ENCODE data around the gene COMP. TPM values are rescaled to one million over a fixed set of nuclear protein-coding genes. Genes with fewer than 3 reads are reported as not detected.

Gene COMP
- total RNA-seq, 4 donors from 2014 or later = 1.3 to 8.0 (median 5.3) TPM; not detected in 1

DNA sequence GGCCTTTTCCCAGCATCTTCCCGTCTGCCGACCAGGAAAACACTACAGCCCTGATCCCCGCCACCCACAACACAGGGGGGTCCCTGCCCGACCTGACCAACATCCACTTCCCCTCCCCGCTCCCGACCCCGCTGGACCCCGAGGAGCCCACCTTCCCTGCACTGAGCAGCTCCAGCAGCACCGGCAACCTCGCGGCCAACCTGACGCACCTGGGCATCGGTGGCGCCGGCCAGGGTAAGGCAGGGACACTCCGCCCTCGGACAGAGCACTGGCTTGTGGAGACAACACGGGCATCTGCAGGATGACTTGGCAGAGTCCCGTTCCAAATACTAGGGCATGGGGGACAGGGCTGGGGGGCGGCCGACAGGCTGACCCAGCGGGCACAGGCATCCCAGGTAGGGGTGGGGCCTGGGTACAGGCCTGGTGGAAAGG, 31.1 kb downstream of the COMP start:
- H3K27ac ChIP-seq = no peak overlapping the region
- intact Hi-C loops (cut with DNase I) = no loop called here
- no peaks in the 10 kb centered on the region for H3K9me3 ChIP-seq
- TF ChIP-seq POLR2A (IDR thresholded peaks at IDR 0.05) = no peak
- DNase-seq = no peak
- H3K4me3 ChIP-seq = peak overlapping the region in 1 of 4 donors; percentile 21
- H3K36me3 ChIP-seq = no peaks in the 10 kb centered on the region
- H3K27me3 ChIP-seq = peaks cover 0 to 40% (median 0%) of the 10 kb centered on the region in 4 donors
- 57% methylated on average over 3 of the region's 22 CpGs; no CpG with 5 or more reads in 1 of the 2 donors for WGBS, 2 donors
- H3K4me1 ChIP-seq = peaks cover 36 to 72% (median 44%) of the 10 kb centered on the region in 3 donors

DNA sequence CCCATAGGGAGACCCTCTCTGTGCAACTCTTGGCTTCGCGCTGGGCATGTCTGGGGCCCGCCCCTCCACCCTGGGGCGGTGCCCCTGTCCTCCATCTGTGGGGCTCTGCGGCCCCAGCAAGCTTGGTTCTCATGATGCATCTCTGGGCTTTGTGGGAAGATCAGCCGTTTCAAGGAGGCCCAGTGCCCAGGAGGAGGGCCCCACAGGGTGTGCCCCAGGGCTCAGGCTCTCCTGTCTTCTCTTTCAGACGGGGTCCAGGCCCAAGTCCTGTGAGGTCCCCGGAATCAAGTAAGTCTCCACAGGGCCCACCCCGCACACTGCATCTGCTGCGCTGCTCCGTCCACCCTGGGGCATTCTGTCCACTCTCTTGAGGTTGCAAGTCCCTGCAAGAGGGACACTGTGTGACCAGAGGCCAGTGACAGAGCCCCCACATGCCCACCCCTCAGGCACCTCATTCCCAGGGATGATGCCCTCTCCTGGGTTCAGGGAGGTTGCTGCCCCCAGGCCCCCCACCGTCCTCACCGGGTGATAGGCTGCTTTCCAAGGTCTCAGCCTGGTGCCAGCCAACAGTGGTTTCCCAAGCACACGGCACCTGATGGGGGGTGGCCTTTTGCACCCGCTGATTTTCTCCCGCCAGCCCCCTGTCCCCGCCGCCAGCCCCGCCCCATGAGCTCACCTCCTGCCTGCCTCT, 31.7 kb downstream of the COMP start:
- Histone ChIP-seq H3K27me3 (peaks cover 0 to 40% (median 0%) of the 10 kb centered on the region in 4 donors), H3K4me3 (peak overlapping the region in 1 of 4 donors; percentile 21), H3K36me3 (peaks cover 0 to 4% (median 0%) of the 10 kb centered on the region in 3 donors), H3K27ac (no peak overlapping the region), H3K4me1 (peaks cover 31 to 66% (median 39%) of the 10 kb centered on the region in 3 donors), H3K9me3 (no peaks in the 10 kb centered on the region)
- intact Hi-C loops (cut with DNase I) = no loop called here
- 56 to 70% methylated on average over 2 to 13 of the region's 19 CpGs for WGBS, 2 donors
- no peak for TF ChIP-seq POLR2A (IDR thresholded peaks at IDR 0.05)
- TF ChIP-seq, protein P1, sequence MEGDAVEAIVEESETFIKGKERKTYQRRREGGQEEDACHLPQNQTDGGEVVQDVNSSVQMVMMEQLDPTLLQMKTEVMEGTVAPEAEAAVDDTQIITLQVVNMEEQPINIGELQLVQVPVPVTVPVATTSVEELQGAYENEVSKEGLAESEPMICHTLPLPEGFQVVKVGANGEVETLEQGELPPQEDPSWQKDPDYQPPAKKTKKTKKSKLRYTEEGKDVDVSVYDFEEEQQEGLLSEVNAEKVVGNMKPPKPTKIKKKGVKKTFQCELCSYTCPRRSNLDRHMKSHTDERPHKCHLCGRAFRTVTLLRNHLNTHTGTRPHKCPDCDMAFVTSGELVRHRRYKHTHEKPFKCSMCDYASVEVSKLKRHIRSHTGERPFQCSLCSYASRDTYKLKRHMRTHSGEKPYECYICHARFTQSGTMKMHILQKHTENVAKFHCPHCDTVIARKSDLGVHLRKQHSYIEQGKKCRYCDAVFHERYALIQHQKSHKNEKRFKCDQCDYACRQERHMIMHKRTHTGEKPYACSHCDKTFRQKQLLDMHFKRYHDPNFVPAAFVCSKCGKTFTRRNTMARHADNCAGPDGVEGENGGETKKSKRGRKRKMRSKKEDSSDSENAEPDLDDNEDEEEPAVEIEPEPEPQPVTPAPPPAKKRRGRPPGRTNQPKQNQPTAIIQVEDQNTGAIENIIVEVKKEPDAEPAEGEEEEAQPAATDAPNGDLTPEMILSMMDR (IDR thresholded peaks at IDR 0.05) = no peak
- no peak for DNase-seq

DNA sequence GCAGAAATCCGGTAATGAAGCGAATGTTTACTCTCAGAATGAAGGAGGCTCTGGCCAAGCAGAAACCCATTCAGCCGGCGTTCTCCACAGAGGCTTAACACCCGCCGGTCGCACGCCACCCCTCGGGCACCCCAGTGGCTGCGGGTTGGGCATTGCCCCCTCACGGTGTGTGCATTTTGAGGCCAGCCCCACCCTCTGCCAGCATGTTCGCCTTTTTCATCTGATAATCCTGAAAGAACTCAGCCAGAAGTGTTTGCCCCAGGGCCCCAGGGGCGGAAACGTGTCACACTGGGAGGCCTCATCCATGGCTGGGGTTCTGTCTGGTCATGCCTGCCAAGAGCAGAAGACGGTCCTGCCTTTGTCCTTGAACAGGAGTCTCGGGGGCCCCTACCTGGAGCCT, 34.2 kb downstream of the COMP start:
- H3K36me3 ChIP-seq = peaks cover 0 to 17% (median 0%) of the 10 kb centered on the region in 3 donors
- TF ChIP-seq, protein P1 (IDR thresholded peaks at IDR 0.05) = no peak
- no peak for TF ChIP-seq POLR2A (IDR thresholded peaks at IDR 0.05)
- peak overlapping the region in 1 of 4 donors; percentile 16 for H3K27ac ChIP-seq
- no peaks in the 10 kb centered on the region for H3K9me3 ChIP-seq
- DNase-seq = no peak
- peaks cover 0 to 40% (median 0%) of the 10 kb centered on the region in 4 donors for H3K27me3 ChIP-seq
- 48 to 51% methylated on average over 9 to 13 of the region's 16 CpGs for WGBS, 2 donors
- intact Hi-C loops (cut with DNase I) = no loop called here
- no peak overlapping the region for H3K4me3 ChIP-seq
- H3K4me1 ChIP-seq = peaks cover 6 to 41% (median 17%) of the 10 kb centered on the region in 3 donors

DNA sequence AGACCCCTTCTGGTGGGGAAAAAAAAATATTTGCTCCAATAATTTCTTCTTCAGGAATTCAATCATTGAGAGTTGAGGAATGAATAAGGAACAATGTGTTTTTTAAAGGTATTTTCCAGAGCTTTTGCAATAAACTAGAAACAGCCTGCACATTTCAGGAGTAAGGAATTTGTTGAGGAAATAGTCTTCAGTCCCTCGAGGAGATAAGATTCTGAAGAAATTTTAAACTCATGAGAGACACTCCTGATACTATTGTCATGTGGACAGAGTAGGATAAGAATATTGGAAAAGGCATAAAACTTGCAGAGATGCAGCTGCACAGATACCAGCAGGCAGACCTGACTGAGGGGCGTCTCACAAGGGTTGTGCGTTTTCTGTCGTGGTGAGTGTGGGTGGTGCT, 36.6 kb downstream of the COMP start:
- Histone ChIP-seq H3K36me3 (peaks cover 0 to 30% (median 0%) of the 10 kb centered on the region in 3 donors), H3K9me3 (no peaks in the 10 kb centered on the region), H3K27ac (no peak overlapping the region), H3K27me3 (peaks cover 0 to 22% (median 0%) of the 10 kb centered on the region in 4 donors), H3K4me1 (peaks cover 0 to 17% (median 5%) of the 10 kb centered on the region in 3 donors), H3K4me3 (no peak overlapping the region)
- DNase-seq = no peak
- intact Hi-C loops (cut with DNase I) = no loop called here
- no peak for TF ChIP-seq POLR2A (IDR thresholded peaks at IDR 0.05)
- TF ChIP-seq, protein P1 (IDR thresholded peaks at IDR 0.05) = no peak
- WGBS, 2 donors = 78 to 80% methylated on average over 4 of the region's 4 CpGs

DNA sequence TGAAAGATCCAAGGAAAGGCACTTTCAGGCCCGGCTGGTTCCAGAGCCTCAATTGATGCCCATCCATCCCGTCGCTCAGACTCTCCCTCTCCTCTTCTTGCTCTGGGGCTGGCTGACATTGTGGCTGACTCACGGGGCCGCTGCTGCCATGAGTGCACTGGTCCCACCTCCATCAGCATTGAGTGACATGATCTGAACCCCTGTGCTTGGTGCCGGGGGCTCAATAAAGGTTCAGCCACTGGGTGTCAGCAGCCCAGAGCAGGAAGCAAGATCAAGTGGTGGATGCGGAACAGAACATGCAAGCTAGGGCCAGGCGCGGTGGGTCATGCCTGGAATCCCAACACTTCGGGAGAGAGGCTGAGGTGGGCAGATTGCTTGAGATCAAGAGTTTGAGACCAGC, 39.5 kb downstream of the COMP start:
- TF ChIP-seq, protein P1 (IDR thresholded peaks at IDR 0.05) = no peak
- TF ChIP-seq POLR2A (IDR thresholded peaks at IDR 0.05) = no peak
- no peak for DNase-seq
- Histone ChIP-seq H3K4me1 (peaks cover 0 to 6% (median 0%) of the 10 kb centered on the region in 3 donors), H3K27me3 (peaks cover 0 to 4% (median 0%) of the 10 kb centered on the region in 4 donors), H3K27ac (no peak overlapping the region), H3K36me3 (peaks cover 0 to 31% (median 0%) of the 10 kb centered on the region in 3 donors), H3K4me3 (no peak overlapping the region), H3K9me3 (no peaks in the 10 kb centered on the region)
- intact Hi-C loops (cut with DNase I) = no loop called here
- 85 to 87% methylated on average over 4 to 9 of the region's 10 CpGs for WGBS, 2 donors

All from esophagus squamous epithelium (tissue), 5 donors.